ENCODE measurements around the gene VPS37B.

DNA sequence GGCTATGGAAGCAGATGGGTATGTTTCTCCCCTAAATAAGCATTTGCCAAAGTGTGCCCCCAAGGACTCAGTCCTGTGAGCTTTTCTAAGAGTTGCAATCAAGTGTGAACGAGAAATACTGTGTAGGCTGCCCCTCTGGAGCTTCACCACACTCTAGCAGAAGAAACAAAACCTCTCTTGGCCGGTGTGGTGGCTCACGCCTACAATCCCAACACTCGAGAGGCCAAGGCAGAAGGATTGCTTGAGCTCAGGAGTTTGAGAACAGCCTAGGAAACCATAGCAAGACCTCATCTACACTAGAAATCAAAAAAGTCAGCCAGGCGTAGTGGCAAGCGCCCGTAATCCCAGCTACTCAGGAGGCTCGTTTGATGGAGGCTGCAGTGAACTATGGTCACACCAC, 9.8 kb downstream of the VPS37B start:
- TF ChIP-seq, protein P1, sequence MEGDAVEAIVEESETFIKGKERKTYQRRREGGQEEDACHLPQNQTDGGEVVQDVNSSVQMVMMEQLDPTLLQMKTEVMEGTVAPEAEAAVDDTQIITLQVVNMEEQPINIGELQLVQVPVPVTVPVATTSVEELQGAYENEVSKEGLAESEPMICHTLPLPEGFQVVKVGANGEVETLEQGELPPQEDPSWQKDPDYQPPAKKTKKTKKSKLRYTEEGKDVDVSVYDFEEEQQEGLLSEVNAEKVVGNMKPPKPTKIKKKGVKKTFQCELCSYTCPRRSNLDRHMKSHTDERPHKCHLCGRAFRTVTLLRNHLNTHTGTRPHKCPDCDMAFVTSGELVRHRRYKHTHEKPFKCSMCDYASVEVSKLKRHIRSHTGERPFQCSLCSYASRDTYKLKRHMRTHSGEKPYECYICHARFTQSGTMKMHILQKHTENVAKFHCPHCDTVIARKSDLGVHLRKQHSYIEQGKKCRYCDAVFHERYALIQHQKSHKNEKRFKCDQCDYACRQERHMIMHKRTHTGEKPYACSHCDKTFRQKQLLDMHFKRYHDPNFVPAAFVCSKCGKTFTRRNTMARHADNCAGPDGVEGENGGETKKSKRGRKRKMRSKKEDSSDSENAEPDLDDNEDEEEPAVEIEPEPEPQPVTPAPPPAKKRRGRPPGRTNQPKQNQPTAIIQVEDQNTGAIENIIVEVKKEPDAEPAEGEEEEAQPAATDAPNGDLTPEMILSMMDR (IDR thresholded peaks at IDR 0.05; ENCODE audit: poor library complexity) = no peak
- no peak for TF ChIP-seq EZH2 (IDR thresholded peaks at IDR 0.05; ENCODE audit: borderline replicate concordance)
- no peak for TF ChIP-seq EZH2phosphoT487 (IDR thresholded peaks at IDR 0.05; ENCODE audit: low read depth, severe bottlenecking, unreplicated experiment)

Measured in hepatocyte (in vitro differentiated cells).